HepG2 (cell line): ENCODE data around the gene PACC1. TPM values are rescaled to one million over a fixed set of nuclear protein-coding genes. Genes with fewer than 3 reads are reported as not detected.

Source experiments
- ATAC-seq: fragments of 200-7000 bp; cut with Tn5 transposase; 3 replicates; pipeline ENCODE4 v1.9.1; 2020; ENCODE audit warnings: mild to moderate bottlenecking, moderate library complexity
- BruUV-seq: library from RNA; stranded (reverse); fragments of 400-500 nt; replicated peaks from 2 replicates; lab custom pipeline; 2021; lab: Mats Ljungman, UMichigan
- CTCF ChIA-PET: fragments of 300-600 bp; formaldehyde crosslinking; extraction: SDS; loops from one replicate; lab custom pipeline; 2021; ENCODE audit warnings: low total read pairs, inconsistent platforms, low intra/inter-chr PET ratio; lab: Yijun Ruan, JAX
- POLR2A ChIA-PET: fragments of 350-600 bp; sonication (Branson Sonifier 250); formaldehyde crosslinking; loops from one replicate; lab custom pipeline; 2020; ENCODE audit warnings: antibody characterized with exemption, inconsistent platforms; lab: Yijun Ruan, JAX
- DNase-seq: peaks from one replicate; pipeline ENCODE4 v3.0.0-alpha.2; 2015; ENCODE audit warnings: low spot score
- FAIRE-seq: peaks from 3 replicates; lab custom pipeline; 2011; peaks lifted over from hg19 to GRCh38; lab: Jason Lieb, UNC
- H2AFZ ChIP-seq: one replicate; pipeline ENCODE4 v1.6.1; 2011; ENCODE audit warnings: low read length, inconsistent platforms
- H3K27ac ChIP-seq: fragments of 300-600 bp; 3 replicates; pipeline ENCODE4 v1.8.0; 2011; ENCODE audit warnings: mixed run types, mild to moderate bottlenecking, mixed read lengths, low read length, inconsistent platforms; ENCODE audit not compliant: insufficient read depth; ENCODE audit errors: extremely low read length
- H3K27me3 ChIP-seq, 2 experiments: fragments of 200-600 bp in 1 of 2; 2 replicates in 1 of 2; 3 replicates in 1 of 2; pipeline versions ENCODE4 v1.6.0 to v1.8.0; 2011; ENCODE audit warnings: low read length in 2 of 2, mild to moderate bottlenecking in 2 of 2, moderate library complexity in 2 of 2, inconsistent platforms in 1 of 2; ENCODE audit not compliant: insufficient read depth in 2 of 2, control insufficient read depth in 1 of 2
- H3K36me3 ChIP-seq, 2 experiments: fragments of 200-600 bp in 1 of 2; replicated peaks in 1 of 2; 2 replicates in 1 of 2; 3 replicates in 1 of 2; pipeline versions ENCODE4 v1.5.1 to v1.8.0; 2011; ENCODE audit warnings: low read length in 2 of 2, inconsistent platforms in 1 of 2; ENCODE audit not compliant: insufficient read depth in 2 of 2, control insufficient read depth in 1 of 2
- H3K4me1 ChIP-seq: 2 replicates; pipeline ENCODE4 v1.5.1; 2012; ENCODE audit warnings: low read length, inconsistent platforms; ENCODE audit not compliant: insufficient read depth
- H3K4me2 ChIP-seq: 2 replicates; pipeline ENCODE4 v1.6.0; 2011; ENCODE audit warnings: low read depth, low read length, inconsistent platforms
- H3K4me3 ChIP-seq, 3 experiments: fragments of 200-600 bp in 1 of 3; sonication (generic), shearing (Covaris generic) in 1 of 3; replicated peaks in 1 of 3; 2 replicates each; pipeline ENCODE4 v1.5.1; 2011 to 2016; ENCODE audit warnings: low read length in 3 of 3, inconsistent platforms in 2 of 3, low read depth in 2 of 3, mild to moderate bottlenecking in 2 of 3, control low read depth in 1 of 3, mixed read lengths in 1 of 3; ENCODE audit not compliant: insufficient read depth in 1 of 3
- H3K79me2 ChIP-seq: one replicate; pipeline ENCODE4 v1.6.1; 2011; ENCODE audit warnings: low read length, inconsistent platforms; ENCODE audit not compliant: insufficient read depth
- H3K9ac ChIP-seq: 2 replicates; pipeline ENCODE4 v1.6.0; 2011; ENCODE audit warnings: mild to moderate bottlenecking, low read depth, low read length, inconsistent platforms; ENCODE audit not compliant: insufficient read depth
- H3K9me3 ChIP-seq: 2 replicates; pipeline ENCODE4 v1.5.1; 2012; ENCODE audit warnings: mild to moderate bottlenecking, low read length
- H4K20me1 ChIP-seq: 2 replicates; pipeline ENCODE4 v1.6.0; 2011; ENCODE audit warnings: inconsistent platforms, mild to moderate bottlenecking, low read length, moderate library complexity; ENCODE audit not compliant: insufficient read depth
- BORCS8-MEF2B ChIP-seq: sonication (generic); formaldehyde crosslinking; IDR thresholded peaks from 2 replicates; pipeline ENCODE4 v1.8.0; 2022; ENCODE audit warnings: mild to moderate bottlenecking, missing genetic modification reagents
- DDIT3 ChIP-seq: sonication (generic); formaldehyde crosslinking; IDR thresholded peaks from 2 replicates; pipeline ENCODE4 v1.4.0; 2020; ENCODE audit warnings: mild to moderate bottlenecking, missing genetic modification reagents
- ESRRA ChIP-seq: sonication (generic); formaldehyde crosslinking; IDR thresholded peaks from 2 replicates; pipeline ENCODE4 v1.5.1; 2020; ENCODE audit warnings: mild to moderate bottlenecking, low read depth, missing genetic modification reagents
- GTF3A ChIP-seq: sonication (generic); formaldehyde crosslinking; conservative IDR thresholded peaks from 2 replicates; pipeline ENCODE4 v1.4.0; 2020; ENCODE audit warnings: mild to moderate bottlenecking, missing genetic modification reagents
- HES4 ChIP-seq: sonication (generic); formaldehyde crosslinking; IDR thresholded peaks from 2 replicates; pipeline ENCODE4 v1.9.0; 2021; ENCODE audit warnings: mild to moderate bottlenecking, missing genetic modification reagents, borderline replicate concordance
- JDP2 ChIP-seq: sonication (generic); formaldehyde crosslinking; IDR thresholded peaks from 2 replicates; pipeline ENCODE4 v1.8.1; 2022; ENCODE audit warnings: missing genetic modification reagents, borderline replicate concordance
- KLF15 ChIP-seq: sonication (generic); formaldehyde crosslinking; IDR thresholded peaks from 2 replicates; pipeline ENCODE4 v1.8.1; 2023; ENCODE audit warnings: borderline replicate concordance, mild to moderate bottlenecking, inconsistent platforms, missing genetic modification reagents, mixed read lengths
- MLLT10 ChIP-seq: sonication (generic); formaldehyde crosslinking; IDR thresholded peaks from 2 replicates; pipeline ENCODE4 v1.4.0; 2020; ENCODE audit warnings: missing genetic modification reagents
- NAIF1 ChIP-seq: sonication (generic); formaldehyde crosslinking; IDR thresholded peaks from 2 replicates; pipeline ENCODE4 v1.5.0; 2020; ENCODE audit warnings: mild to moderate bottlenecking, missing genetic modification reagents, borderline replicate concordance
- PRPF4 ChIP-seq: fragments of 200-400 bp; formaldehyde crosslinking; IDR thresholded peaks from 2 replicates; pipeline ENCODE4 v1.6.1; 2016; ENCODE audit warnings: low read length, low read depth; ENCODE audit not compliant: poor library complexity, severe bottlenecking
- RBFOX2 ChIP-seq: fragments of 200-400 bp; formaldehyde crosslinking; IDR thresholded peaks from 2 replicates; pipeline ENCODE4 v1.6.1; 2017; ENCODE audit warnings: low read depth, mild to moderate bottlenecking, low read length
- ZNF18 ChIP-seq: sonication (generic); formaldehyde crosslinking; IDR thresholded peaks from 2 replicates; pipeline ENCODE4 v1.8.0; 2022; ENCODE audit warnings: mild to moderate bottlenecking, missing genetic modification reagents; ENCODE audit not compliant: insufficient replicate concordance
- ZNF33B ChIP-seq: sonication (generic); formaldehyde crosslinking; IDR thresholded peaks from 2 replicates; pipeline ENCODE4 v1.5.1; 2020; ENCODE audit warnings: mild to moderate bottlenecking, missing genetic modification reagents
- ZNF543 ChIP-seq: sonication (generic); formaldehyde crosslinking; IDR thresholded peaks from 2 replicates; pipeline ENCODE4 v1.4.0; 2020; ENCODE audit warnings: mild to moderate bottlenecking, missing genetic modification reagents
- ZNF619 ChIP-seq: sonication (generic); formaldehyde crosslinking; IDR thresholded peaks from 2 replicates; pipeline ENCODE4 v1.4.0; 2020; ENCODE audit warnings: mild to moderate bottlenecking, missing genetic modification reagents
- ZNF749 ChIP-seq: sonication (generic); formaldehyde crosslinking; IDR thresholded peaks from 2 replicates; pipeline ENCODE4 v1.8.0; 2022; ENCODE audit warnings: mild to moderate bottlenecking, missing genetic modification reagents, moderate library complexity, borderline replicate concordance
- ZSCAN12 ChIP-seq: sonication (generic); formaldehyde crosslinking; IDR thresholded peaks from 2 replicates; pipeline ENCODE4 v1.9.0; 2021; ENCODE audit warnings: mild to moderate bottlenecking, missing genetic modification reagents
- WGBS: methylation state at CpG from one replicate; pipeline ENCODE4 v1.1.6; 2017; ENCODE audit warnings: low lambda C conversion rate; 5-methylcytosine and 5-hydroxymethylcytosine counted together
- in situ Hi-C: cut with HindIII; loops from 2 replicates; pipeline ENCODE4 v1.10.0; 2017; ENCODE audit warnings: low pct_unique_long_range_greater_than_20kb; ENCODE audit not compliant: extremely low pct_ligation_motif_present
- intact Hi-C: fragments of 100-400 bp; cut with micrococcal nuclease; formaldehyde crosslinking; loops from one replicate; pipeline ENCODE4 v1.10.0; 2022; ENCODE audit not compliant: unreplicated experiment
- polyA plus RNA-seq, 8 experiments: library from polyadenylated mRNA; depleted of rRNA in 3 of 8; stranded (reverse) in 7 of 8; unstranded in 1 of 8; fragments of >200 nt; fragmentation: Illumina TruSeq in 4 of 8; extraction: Trizol in 4 of 8; gene quantifications; 2 replicates each; pipeline versions ENCODE4 v1.2.1 to v1.2.3, GENCODE V29; 2011 to 2016; ENCODE audit warnings: low read depth in 4 of 8, missing spikeins in 1 of 8, mixed read lengths in 1 of 8; ENCODE audit not compliant: insufficient read depth in 1 of 8
- total RNA-seq, 5 experiments: library from RNA; depleted of rRNA; stranded (reverse); fragments of >200 nt; fragmentation: Illumina TruSeq; extraction: Trizol; gene quantifications; 2 replicates each; pipeline ENCODE4 v1.2.3, GENCODE V29; 2016; ENCODE audit warnings: low read depth in 1 of 5
- TF ChIP-seq, protein P1 (sequence below): sonication (generic); formaldehyde crosslinking; IDR thresholded peaks from 2 replicates; pipeline ENCODE4 v1.4.0; 2020; ENCODE audit warnings: missing genetic modification reagents, mild to moderate bottlenecking, borderline replicate concordance

The PACC1 gene
- total and polyA plus RNA-seq, 2 of the 13 experiments (the other 11 are each of a cell fraction or from before 2014, with no cell fraction given): 9.4 to 10.7 TPM

DNA sequence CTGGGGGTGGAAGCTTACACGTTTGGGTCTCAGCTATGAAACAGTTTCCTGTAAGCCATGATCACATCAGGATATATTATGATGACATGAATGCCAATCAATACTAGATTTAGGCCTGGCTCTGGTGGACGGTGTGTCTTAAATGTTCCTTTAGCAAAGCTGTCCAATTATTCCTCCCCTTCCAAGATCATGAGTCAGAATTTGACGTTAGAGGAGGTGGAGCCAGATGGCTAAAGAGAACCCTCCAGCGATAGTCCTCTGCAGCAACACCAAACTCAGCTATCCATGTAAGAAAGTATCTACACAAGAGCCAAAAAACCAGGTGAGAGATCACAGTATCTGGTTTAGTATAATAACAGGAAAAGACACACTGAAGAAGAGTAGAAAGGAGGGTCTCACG is 47.8 kb downstream of the PACC1 start:
- in situ Hi-C loops: loop anchor here (5.0 to 10.0 kb wide), 2 partner anchors 88 to 295 kb away; no protein-coding TSS in a partner anchor
- H3K36me3 ChIP-seq: peaks cover 7 to 31% of the 10 kb centered on the region in 2 experiments
- BruUV-seq: no TSS peak
- ATAC-seq: no peak
- no peak overlapping the region for H3K4me3 ChIP-seq
- POLR2A ChIA-PET: no interaction called here
- H3K79me2 ChIP-seq: no peaks in the 10 kb centered on the region
- H3K27me3 ChIP-seq: no peaks in the 10 kb centered on the region
- 97% methylated on average over 5 of the region's 5 CpGs for whole genome bisulfite sequencing
- intact Hi-C loops: loop anchor here (5.0 kb wide), 2 partner anchors 75 to 90 kb away; no protein-coding TSS in a partner anchor
- H3K9me3 ChIP-seq: no peaks in the 10 kb centered on the region
- TF ChIP-seq ZNF18 (CRISPR knock-in tag) (no peak), JDP2 (no peak), HES4 (CRISPR knock-in tag) (no peak), ZNF619 (no peak), ZNF543 (CRISPR knock-in tag) (no peak), ESRRA (CRISPR knock-in tag) (no peak), ZNF749 (CRISPR knock-in tag) (no peak), MLLT10 (CRISPR knock-in tag) (no peak), NAIF1 (no peak), GTF3A (CRISPR knock-in tag) (no peak), ZNF33B (CRISPR knock-in tag) (no peak), KLF15 (CRISPR knock-in tag) (no peak), ZSCAN12 (no peak), PRPF4 (no peak), DDIT3 (CRISPR knock-in tag) (no peak), RBFOX2 (no peak), BORCS8-MEF2B (CRISPR knock-in tag) (no peak)
- TF ChIP-seq, protein P1, sequence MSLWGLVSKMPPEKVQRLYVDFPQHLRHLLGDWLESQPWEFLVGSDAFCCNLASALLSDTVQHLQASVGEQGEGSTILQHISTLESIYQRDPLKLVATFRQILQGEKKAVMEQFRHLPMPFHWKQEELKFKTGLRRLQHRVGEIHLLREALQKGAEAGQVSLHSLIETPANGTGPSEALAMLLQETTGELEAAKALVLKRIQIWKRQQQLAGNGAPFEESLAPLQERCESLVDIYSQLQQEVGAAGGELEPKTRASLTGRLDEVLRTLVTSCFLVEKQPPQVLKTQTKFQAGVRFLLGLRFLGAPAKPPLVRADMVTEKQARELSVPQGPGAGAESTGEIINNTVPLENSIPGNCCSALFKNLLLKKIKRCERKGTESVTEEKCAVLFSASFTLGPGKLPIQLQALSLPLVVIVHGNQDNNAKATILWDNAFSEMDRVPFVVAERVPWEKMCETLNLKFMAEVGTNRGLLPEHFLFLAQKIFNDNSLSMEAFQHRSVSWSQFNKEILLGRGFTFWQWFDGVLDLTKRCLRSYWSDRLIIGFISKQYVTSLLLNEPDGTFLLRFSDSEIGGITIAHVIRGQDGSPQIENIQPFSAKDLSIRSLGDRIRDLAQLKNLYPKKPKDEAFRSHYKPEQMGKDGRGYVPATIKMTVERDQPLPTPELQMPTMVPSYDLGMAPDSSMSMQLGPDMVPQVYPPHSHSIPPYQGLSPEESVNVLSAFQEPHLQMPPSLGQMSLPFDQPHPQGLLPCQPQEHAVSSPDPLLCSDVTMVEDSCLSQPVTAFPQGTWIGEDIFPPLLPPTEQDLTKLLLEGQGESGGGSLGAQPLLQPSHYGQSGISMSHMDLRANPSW (CRISPR knock-in tag): no peak
- TF ChIP-seq, all 625 proteins: peak for 0
- Histone ChIP-seq H3K4me2 (no peak overlapping the region), H3K4me1 (no peaks in the 10 kb centered on the region), H3K9ac (no peak overlapping the region), H4K20me1 (no peaks in the 10 kb centered on the region), H2AFZ (no peak overlapping the region), H3K27ac (no peak overlapping the region)
- FAIRE-seq: no peak
- no peak for DNase-seq
- CTCF ChIA-PET: interaction anchor here (1.9 to 2.0 kb wide), 2 partner anchors 296 to 304 kb away, joined by 22 to 25 read pairs; no protein-coding TSS in a partner anchor
